ENCODE results near the gene SCN1A. TPM values are rescaled to one million over a fixed set of nuclear protein-coding genes. Genes with fewer than 3 reads are reported as not detected.

SCN1A gene
- total and polyA plus RNA-seq, 2 of the 13 experiments (the other 11 are each of a cell fraction or from before 2014, with no cell fraction given): 19.9 to 39.4 TPM

- TF ChIP-seq ZNF274 (CRISPR knock-in tag; IDR thresholded peaks at IDR 0.05) (peak; percentile 96), DPF2 (CRISPR knock-in tag; IDR thresholded peaks at IDR 0.05; ENCODE audit: borderline replicate concordance, low read depth) (no peak), MED1 (CRISPR knock-in tag; IDR thresholded peaks at IDR 0.05) (peak; percentile 70), ZNF354B (CRISPR knock-in tag; IDR thresholded peaks at IDR 0.05) (peak; percentile 77; the same call in 1 of the 2 replicates), ZNF724P (CRISPR knock-in tag; IDR thresholded peaks at IDR 0.05; ENCODE audit: borderline replicate concordance) (peak; percentile 87), CHCHD3 (CRISPR knock-in tag; IDR thresholded peaks at IDR 0.05) (no peak), ZNF441 (CRISPR knock-in tag; IDR thresholded peaks at IDR 0.05; ENCODE audit: borderline replicate concordance) (peak; percentile 27; the same call in 1 of the 2 replicates), ZFP36L2 (CRISPR knock-in tag; IDR thresholded peaks at IDR 0.05) (no peak), ZNF256 (CRISPR knock-in tag; conservative IDR thresholded peaks at IDR 0.05) (peak; percentile 85), KAT7 (CRISPR knock-in tag; IDR thresholded peaks at IDR 0.05; ENCODE audit: borderline replicate concordance) (peak; percentile 95), ZNF225 (CRISPR knock-in tag; IDR thresholded peaks at IDR 0.05) (0 out of 2 replicates have a peak, but pooled peaks have one; percentile 37), HMG20A (CRISPR knock-in tag; IDR thresholded peaks at IDR 0.05; ENCODE audit: borderline replicate concordance) (no peak; the same call in 1 of the 2 replicates), ZBTB49 (CRISPR knock-in tag; IDR thresholded peaks at IDR 0.05; ENCODE audit: borderline replicate concordance) (no peak), ZFYVE20 (CRISPR knock-in tag; IDR thresholded peaks at IDR 0.05; ENCODE audit: borderline replicate concordance, low read depth) (no peak), ZSCAN25 (CRISPR knock-in tag; IDR thresholded peaks at IDR 0.05) (peak; percentile 80), ZNF510 (CRISPR knock-in tag; IDR thresholded peaks at IDR 0.05; ENCODE audit: low read depth) (no peak), THYN1 (CRISPR knock-in tag; IDR thresholded peaks at IDR 0.05; ENCODE audit: borderline replicate concordance, low read depth) (no peak)
- TF ChIP-seq, protein P1, sequence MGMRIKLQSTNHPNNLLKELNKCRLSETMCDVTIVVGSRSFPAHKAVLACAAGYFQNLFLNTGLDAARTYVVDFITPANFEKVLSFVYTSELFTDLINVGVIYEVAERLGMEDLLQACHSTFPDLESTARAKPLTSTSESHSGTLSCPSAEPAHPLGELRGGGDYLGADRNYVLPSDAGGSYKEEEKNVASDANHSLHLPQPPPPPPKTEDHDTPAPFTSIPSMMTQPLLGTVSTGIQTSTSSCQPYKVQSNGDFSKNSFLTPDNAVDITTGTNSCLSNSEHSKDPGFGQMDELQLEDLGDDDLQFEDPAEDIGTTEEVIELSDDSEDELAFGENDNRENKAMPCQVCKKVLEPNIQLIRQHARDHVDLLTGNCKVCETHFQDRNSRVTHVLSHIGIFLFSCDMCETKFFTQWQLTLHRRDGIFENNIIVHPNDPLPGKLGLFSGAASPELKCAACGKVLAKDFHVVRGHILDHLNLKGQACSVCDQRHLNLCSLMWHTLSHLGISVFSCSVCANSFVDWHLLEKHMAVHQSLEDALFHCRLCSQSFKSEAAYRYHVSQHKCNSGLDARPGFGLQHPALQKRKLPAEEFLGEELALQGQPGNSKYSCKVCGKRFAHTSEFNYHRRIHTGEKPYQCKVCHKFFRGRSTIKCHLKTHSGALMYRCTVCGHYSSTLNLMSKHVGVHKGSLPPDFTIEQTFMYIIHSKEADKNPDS (CRISPR knock-in tag; IDR thresholded peaks at IDR 0.05): no peak
- TF ChIP-seq, protein P2, sequence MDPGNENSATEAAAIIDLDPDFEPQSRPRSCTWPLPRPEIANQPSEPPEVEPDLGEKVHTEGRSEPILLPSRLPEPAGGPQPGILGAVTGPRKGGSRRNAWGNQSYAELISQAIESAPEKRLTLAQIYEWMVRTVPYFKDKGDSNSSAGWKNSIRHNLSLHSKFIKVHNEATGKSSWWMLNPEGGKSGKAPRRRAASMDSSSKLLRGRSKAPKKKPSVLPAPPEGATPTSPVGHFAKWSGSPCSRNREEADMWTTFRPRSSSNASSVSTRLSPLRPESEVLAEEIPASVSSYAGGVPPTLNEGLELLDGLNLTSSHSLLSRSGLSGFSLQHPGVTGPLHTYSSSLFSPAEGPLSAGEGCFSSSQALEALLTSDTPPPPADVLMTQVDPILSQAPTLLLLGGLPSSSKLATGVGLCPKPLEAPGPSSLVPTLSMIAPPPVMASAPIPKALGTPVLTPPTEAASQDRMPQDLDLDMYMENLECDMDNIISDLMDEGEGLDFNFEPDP (CRISPR knock-in tag; conservative IDR thresholded peaks at IDR 0.05): 0 out of 2 replicates have a peak, but pooled peaks have one; percentile 65
- TF ChIP-seq, protein P3, sequence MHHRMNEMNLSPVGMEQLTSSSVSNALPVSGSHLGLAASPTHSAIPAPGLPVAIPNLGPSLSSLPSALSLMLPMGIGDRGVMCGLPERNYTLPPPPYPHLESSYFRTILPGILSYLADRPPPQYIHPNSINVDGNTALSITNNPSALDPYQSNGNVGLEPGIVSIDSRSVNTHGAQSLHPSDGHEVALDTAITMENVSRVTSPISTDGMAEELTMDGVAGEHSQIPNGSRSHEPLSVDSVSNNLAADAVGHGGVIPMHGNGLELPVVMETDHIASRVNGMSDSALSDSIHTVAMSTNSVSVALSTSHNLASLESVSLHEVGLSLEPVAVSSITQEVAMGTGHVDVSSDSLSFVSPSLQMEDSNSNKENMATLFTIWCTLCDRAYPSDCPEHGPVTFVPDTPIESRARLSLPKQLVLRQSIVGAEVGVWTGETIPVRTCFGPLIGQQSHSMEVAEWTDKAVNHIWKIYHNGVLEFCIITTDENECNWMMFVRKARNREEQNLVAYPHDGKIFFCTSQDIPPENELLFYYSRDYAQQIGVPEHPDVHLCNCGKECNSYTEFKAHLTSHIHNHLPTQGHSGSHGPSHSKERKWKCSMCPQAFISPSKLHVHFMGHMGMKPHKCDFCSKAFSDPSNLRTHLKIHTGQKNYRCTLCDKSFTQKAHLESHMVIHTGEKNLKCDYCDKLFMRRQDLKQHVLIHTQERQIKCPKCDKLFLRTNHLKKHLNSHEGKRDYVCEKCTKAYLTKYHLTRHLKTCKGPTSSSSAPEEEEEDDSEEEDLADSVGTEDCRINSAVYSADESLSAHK (CRISPR knock-in tag; IDR thresholded peaks at IDR 0.05; ENCODE audit: borderline replicate concordance): no peak
Measured at GRCh38 chr2:165953655-165954606, 173.9 kb downstream of the SCN1A start, which contains the start of gene TTC21B (continued).
